GM10266 (cell line): ENCODE data around the gene TRABD2B.

Experiments used
- DNase-seq: peaks from one replicate; pipeline ENCODE4 v3.0.0; 2012; ENCODE audit errors: extremely low spot score
- CTCF ChIP-seq: IDR thresholded peaks from 2 replicates; pipeline ENCODE4 v1.5.1; 2012; ENCODE audit warnings: mild to moderate bottlenecking, low read depth; ENCODE audit not compliant: control insufficient read depth, insufficient read depth; ENCODE audit errors: missing control alignments

The TRABD2B gene

GRCh38 chr1:47907177-47907528 lies 90.0 kb downstream of the TRABD2B start:
- no peak for TF ChIP-seq CTCF
- DNase-seq: no peak

- no peak for TF ChIP-seq CTCF
- no peak for DNase-seq
Observed at GRCh38 chr1:47906527-47907176, 90.5 kb downstream of the TRABD2B start.

GRCh38 chr1:47906009-47906432 lies 91.2 kb downstream of the TRABD2B start:
- no peak for DNase-seq
- TF ChIP-seq CTCF: no peak

- TF ChIP-seq CTCF: no peak
- no peak for DNase-seq
Observed at GRCh38 chr1:47903723-47904122, 93.5 kb downstream of the TRABD2B start.

GRCh38 chr1:47901001-47901575 lies 96.1 kb downstream of the TRABD2B start:
- no peak for TF ChIP-seq CTCF
- DNase-seq: no peak

- no peak for DNase-seq
- TF ChIP-seq CTCF: no peak
Observed at GRCh38 chr1:47898133-47898845, 98.9 kb downstream of the TRABD2B start.

GRCh38 chr1:47895279-47896125 lies 101.7 kb downstream of the TRABD2B start:
- no peak for DNase-seq
- no peak for TF ChIP-seq CTCF
